GM21381 (cell line): ENCODE measurements around the gene SLC24A3.

Source experiments
- ATAC-seq: cut with Tn5 transposase; IDR thresholded peaks from one replicate; pipeline ENCODE4 v1.9.1; 2021; ENCODE audit warnings: mild to moderate bottlenecking, moderate library complexity; ENCODE audit not compliant: unreplicated experiment

Gene SLC24A3

DNA sequence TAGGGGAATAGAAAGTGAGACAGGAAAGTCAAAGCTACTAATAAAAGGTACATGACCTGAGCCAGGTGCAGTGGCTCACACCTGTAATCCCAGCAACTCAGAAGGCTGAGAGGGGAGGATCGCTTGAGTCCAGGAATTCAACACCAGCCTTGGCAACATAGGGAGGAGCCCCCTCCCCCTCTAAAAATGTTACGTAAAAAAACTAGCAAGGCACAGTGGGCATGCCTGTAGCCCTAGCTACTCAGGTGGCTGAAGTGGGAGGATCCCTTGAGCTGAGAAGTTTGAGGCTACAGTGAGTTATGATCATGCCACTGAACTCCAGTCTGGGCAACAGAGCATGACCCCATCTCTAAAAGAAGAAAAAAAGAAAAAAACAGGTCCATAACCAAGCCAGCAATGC is 359.6 kb downstream of the SLC24A3 start:
- ATAC-seq, result no peak

DNA sequence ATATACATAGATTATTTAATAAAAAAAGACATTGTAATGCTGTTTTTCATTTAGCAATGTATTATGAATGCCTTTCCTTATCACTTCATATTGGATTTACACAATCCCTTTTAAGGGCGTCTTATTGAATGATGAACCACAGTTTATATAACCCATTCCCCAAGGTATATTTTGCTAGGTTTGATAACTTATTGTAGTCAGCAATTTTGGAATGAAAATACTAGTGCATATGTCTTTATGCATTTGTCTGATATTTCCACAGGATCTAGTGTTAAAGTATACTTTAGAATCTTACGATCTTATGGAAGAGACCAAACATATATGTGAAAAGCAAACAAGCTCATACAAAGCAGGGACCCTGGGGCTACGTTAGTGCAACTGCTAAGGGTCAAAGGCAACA is 365.2 kb downstream of the SLC24A3 start:
- ATAC-seq, result no peak

DNA sequence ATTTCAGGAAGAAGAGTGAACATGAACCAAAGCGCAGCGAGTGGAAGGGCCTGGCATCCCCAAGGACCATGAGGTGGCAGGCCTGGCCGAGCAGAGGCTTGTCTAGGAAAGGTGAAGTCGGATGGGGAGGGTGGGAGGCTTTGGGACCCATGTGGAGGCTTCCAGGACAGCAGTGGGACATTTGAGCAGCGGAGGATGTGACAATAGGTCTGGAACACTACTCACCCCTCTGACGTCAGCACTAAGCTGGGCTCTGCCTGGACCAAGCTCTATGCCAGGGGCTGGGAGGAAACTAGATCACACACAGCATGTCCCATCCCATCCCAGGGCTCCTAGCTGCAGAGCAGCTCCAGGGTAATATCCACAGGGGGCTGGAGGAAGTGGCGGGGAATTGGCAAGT is 370.3 kb downstream of the SLC24A3 start:
- no peak for ATAC-seq

DNA sequence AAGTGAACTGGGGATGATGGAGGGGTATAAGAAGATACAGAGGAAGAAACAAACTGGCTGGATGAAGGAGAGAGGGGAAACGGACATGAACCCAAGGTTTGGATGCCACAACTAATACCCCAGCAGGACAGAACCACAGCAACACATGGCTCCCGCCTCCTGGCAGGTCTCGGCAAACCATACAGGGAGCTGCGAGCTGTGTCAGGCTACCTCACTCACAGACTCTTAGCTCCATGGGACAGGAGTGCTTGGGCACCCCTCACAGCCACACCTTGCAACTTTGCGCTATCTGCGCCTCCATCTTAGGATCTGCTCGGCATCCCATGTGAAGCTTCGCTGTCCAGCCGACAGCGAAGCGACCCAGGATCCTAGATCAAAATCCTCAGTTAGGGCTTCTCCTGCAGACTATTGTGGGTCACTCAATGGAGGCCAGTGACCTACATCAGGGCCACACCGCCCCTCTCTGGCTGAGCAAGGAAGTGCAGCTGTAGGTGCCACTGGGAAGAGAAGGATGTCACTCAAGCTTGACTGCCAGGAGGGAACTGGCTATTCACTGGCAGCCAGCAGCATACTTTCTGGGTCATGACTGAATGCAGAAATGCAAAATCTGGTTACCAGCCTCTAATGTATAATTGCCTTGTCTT is 371.2 kb downstream of the SLC24A3 start:
- ATAC-seq, result no peak

DNA sequence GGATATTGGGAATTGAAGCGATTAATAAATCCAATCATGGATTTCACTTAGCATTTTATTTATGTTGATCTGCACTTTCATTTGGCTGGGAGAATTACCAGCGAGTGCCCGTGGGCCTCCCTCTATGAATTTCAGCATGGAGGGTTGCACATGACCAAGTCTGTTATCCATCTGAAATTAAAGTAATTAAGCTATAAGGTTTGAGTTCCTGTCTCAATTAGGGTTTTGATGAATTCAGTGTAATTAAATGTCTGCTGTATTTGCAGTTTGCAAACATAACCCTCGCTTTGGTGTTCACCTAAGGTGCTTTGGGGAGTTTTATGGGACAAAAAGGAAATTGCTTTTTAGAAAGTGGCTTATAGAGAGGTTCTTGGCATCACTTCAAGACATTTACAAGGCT is 375.8 kb downstream of the SLC24A3 start:
- ATAC-seq, result no peak

DNA sequence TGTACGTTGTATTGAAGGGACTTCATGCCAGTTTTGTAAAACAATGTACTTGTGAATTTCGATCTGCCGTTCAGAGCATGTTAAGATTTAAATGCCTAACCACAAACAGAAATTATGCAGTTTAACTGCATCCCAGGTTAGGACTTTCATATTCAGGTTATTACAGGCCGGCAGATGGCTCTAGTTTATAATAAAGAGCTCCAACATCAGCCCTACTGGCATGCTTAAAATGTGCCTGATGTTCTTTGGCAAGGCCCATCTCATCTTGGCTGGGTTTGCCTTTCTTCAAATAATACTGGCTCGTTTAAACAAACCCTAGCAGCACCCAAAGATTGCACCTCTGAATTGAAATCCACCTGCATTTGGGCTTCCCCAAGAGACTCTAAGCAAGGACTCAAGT is 376.3 kb downstream of the SLC24A3 start:
- no peak for ATAC-seq

DNA sequence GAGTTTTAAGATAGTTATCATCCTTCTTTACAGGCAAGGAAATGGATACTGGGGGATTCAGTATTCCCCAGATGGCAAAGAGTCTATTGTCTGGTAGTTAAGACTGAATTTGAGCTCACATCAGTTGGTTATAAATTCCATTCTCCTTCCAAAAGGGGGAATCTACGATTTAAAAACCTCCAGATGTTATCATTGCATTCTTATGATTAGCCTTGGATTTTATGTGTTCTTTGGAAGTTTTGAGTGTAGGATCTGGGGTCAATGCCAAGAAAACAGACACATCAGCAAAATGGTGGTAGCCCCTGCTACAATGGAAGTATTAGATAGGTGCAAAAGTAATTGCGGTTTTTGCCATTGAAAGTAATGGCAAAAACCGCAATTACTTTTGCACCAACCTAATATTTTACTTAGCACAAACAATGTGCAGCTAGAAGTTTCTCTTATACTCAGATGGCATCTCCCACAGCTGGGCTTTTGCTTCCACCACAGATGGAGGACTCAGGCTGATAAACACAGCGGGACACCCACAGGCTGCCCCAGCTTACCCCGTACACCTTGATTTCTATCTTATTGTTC is 377.4 kb downstream of the SLC24A3 start:
- no peak for ATAC-seq

DNA sequence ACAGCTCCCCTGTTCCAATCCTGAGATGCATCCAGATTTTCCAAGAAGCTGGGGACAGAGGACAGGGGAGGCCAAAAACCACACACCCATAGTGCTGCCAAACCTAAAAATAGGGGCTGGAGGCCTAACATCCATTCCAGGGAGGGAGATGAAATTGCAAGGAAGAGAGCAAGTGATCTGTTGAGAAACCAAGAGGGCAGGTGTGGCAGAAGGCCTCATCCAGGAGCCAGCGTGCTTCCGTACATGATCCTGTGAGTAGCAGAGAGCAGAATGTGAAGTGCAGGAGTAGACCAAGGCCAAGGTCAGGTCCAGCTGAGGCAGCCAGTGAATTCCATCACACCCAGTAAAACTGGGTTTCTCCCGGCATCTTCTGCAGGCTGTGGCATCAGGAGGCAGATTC is 377.9 kb downstream of the SLC24A3 start:
- ATAC-seq, result no peak

DNA sequence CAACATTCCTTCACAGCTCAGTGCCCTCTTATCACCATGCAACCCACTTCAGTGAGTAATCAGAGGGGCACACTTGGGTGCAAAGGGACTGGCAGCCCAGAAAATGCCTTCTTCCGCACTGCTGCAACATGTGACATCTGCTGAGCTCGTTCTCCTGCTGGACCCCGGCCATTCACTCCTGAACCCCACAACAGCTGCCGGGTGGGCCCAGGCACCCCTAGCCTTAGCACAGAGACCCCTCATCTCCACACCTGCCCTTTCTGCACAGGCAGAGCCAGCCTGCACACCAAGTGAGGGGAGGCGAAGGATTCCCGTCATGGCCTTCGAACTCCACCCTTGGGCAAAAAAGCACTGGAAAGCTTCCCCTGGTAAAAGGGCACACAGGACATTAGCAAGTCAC is 381.3 kb downstream of the SLC24A3 start:
- ATAC-seq, result no peak

DNA sequence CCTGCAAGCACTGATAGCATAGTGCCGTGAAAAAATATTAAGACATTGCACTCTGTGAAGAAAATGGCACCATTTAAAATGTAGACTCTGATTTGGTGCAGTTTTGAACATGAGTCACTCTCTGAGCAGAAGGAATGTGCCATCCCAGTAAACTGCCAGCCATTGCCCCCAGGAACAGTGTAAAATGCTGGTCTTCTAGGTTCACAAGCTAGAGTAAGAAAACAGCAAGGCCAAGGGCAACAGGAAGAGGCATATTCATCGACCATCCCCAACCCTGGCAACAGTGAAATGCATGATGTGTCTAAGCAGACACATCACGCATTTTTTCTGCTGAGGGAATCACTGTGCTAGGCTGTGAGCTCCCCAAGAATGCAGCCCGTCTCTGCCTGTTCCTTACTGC is 382.5 kb downstream of the SLC24A3 start:
- ATAC-seq, result no peak

DNA sequence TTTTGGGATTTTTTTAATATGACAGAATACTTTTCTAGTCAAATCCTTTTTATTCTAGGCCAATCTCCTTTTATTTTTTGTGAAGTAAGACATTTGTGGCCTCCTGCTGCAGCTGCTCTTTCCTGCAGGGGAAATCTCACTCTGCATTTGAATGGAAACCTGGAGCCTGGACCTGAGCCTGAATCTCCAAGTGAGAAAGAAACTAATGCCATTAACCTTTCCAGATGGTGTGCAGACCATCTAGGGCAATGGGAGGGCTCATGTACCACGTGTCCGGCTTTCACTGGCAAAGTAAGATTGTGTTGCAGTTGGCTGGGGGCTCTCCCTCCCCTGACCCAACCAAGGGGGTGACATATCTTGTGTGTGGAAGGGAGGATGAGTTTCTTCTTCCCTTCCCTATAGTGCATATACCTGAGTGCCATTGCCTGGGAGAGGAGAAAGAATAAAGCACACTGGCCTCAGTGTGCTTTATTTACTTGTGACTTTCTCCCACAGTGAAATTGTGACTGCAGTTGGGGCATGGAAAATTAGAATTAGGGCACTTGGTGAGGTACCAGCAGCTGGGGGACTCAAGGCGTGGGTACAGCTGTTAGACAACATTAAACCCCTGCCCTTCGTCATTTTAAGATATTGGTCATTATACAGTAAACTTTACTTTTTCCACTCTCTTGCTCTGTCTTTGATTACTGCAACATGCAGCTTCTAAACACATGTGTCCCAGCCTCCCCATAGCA is 385.8 kb downstream of the SLC24A3 start:
- ATAC-seq, result no peak

DNA sequence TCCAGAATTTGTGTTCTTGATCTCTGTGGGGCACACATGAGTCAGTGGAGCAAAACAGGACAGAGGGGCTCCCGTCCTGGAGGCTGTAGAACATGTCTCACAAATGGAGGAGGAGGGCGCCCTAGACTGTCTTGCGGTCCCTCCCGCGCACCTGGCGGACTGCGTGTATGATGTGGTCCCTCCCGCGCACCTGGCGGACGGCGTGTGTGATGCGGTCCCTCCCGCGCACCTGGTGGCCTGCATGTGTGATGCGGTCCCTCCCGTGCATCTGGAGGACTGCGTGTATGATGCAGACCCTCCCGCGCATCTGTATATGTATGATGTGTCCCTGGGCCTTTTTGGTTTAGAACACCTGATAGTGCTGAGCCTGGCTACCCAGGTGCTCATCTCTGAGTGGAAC is 386.8 kb downstream of the SLC24A3 start:
- ATAC-seq, result no peak

DNA sequence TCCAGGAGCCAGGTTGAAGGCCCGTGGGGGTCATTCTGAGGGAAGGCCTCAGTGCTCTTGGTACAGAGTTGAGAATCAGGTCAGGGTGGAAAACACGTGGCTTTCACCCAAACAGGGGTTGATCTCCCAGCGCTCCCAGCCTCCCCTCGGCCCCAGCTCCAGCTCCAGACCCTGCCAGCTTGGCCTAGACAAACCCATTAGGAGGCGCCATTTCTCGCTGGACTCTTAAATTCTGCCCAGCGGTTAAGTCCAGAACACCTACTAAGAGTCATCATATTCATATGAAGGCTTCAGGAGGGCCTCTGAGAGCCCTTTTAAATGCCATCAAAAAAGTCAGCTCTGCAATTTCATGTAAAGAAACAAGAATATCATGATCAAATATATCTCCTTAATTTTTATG is 387.6 kb downstream of the SLC24A3 start:
- ATAC-seq, result no peak

DNA sequence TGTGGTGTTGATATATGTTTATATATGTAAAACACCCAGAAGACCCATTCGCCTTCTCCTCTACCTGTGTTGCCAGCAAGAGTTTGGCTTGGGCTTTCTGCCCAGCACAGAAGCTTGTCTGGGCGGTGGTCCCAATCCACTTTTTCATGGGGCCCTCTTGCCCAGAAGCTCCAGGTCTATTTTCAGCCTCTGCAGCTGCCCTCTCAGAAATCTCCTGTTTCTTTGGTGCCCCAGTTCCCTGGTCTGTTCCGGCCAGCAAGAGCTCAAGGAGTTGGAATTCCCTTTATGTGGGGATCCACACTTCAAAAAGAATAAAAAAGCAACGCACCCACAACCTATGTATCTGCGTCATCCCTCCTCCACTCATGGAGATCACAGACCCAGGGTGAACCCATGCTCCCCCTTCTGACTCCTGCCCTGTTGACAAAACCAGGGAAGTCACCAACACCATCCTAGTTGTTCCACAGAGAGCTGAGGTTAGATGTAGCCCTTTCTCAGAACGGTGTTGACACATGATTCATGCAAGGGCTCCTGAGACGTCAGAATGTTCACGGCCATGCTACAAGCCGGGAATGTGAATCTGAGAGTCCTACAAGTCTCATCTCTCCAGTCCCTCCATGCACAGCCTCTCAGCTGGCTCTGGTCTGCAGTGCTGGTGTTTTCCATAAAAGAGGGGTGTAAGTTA is 388.8 kb downstream of the SLC24A3 start:
- ATAC-seq, result no peak

DNA sequence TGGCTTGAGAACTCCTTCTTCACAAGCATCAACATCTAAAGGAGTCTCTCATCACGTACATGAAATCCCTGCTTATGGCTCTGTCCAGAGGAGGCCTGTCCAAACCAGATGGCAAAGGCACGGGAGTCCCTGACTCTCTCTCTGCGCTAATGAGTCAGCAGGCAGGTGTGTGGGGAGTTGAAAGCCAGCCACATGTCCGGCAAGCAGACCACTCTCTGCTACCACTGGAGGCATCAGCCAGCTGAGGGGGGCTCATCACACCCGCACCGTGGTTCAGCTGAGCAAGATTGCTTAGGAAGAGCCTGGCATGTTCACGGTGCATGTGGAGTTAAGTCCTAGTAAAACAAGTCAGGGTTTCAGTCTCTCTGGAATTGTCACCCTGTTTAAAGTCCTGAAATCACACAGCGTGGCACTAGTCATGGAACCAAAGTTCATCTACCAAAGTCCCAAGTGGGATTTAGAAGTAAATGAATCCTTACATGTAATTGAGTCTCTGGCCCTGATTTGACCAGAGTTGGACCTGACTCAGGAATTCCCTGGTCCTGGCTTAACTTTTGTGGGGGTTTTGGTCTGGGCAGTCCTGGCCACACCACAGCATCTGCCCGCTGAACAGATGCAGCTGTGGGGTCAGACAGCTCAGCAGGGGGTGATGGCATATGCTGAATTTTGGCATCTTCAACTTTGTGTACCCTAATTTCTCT is 390.4 kb downstream of the SLC24A3 start:
- no peak for ATAC-seq

DNA sequence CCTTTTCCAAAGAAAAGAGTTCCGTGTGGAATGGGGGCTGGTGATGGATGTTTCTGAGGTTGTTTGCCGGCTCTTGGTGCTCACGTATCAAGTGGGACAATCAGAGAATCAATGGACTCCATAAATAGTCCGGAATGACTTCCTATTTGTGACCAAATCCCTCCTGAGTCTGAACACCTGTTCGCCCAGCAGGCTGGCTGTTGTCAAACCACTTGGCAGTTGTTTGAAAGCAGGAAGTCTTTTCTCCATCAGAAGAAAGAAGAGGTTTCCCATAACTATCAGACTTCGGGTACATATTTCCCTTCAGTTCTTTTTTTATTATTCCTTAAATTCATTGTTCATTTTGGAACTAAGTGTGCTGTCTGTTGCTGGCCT is 390.9 kb downstream of the SLC24A3 start:
- no peak for ATAC-seq

DNA sequence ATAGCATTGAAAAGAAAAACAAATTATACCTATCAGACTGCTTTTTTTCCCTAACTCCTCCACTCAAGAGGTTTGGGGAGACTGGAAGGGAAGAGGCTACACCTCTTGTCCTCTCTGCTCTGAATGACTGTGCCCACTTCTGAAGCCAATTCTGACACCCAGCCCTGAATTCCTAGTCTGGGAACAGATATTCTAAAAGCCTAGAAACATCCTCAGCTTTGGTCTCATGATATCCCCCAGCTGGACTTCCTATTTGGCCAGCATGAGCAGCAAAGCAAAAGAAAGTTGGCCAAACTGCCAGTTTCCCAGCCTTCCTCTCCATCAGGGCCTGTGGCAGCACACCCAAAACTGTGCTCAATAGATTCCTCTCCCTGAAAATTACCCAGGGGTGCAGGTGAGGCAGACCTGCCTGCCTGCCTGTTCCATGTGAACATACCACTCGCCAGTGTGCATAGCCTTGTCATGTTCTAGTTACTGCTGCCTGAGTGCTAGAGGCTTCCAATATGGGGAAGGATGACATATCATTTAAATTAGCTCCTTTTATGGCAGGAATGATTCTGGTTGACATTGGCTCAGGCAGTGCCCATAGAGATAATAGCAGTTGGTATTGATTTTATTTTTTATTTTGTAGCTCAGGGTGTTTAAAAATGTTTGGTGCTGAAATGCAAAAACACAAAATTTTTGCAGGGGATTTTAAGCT is 393.5 kb downstream of the SLC24A3 start:
- no peak for ATAC-seq

DNA sequence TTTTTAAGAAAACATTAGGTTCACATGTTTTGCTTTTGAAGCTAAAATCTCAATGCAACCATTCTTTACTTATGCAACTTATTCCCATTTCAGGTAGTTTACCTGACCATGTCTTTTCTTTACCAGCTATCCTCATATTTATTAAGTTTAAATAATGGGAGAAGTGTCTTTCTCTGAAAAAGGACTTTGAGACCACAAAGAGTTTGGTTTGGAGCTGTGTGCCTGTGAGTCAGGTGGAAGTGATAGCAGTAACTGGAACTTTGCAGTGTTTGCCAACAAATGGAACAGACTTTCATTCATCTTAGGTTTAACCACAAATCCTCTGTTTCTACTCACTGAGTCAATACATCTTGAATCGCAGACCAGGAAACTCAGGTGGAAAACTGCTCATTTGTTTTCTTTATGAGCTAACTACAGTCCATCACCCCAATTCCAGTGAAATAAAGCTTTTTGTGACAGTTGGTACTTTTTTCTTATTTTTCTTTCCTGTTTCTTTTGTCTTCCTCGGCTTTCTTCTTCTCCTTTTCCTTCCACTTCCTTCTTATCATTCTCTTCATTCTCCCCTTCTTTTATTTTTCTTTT is 397.3 kb downstream of the SLC24A3 start:
- ATAC-seq, result no peak

DNA sequence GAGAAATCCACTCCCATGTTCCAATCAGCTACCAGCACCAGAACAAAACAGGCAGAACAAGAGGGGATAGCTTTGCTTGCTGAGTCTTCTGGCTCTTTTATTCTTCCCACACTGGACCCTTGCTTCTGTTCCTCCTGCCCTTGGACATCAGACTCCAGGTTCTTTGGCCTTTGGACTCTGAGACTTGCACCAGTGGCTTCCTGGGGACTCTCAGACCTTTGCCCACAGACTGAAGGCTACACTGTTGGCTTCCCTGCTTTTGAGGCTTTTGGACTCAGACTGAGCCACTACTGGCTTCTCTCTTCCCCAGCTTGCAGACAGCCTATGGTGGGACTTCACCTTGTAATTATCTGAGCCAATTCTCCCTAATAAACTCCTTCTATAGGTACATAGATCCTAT is 403.2 kb downstream of the SLC24A3 start:
- no peak for ATAC-seq

DNA sequence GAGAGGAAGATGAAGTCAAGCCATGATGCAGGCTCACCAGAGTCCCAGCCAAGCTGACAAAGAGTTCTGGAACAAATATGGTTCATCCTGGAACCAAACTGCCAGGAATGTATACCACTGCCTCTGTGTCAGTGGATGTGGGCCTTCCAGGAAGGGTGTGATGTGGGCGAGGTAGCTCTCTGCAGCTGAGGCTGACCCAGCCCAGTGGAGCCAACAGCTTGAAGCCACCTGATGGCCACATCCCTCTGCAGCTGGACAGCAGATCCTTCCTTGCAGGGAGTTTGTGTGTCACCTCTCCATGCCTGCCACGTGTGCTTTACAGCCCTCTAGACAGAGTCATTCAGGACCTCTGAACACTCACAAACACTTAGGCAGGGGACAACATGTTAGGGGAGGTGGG is 403.6 kb downstream of the SLC24A3 start:
- no peak for ATAC-seq
